Karpas-422 (cell line): ENCODE data around the gene TAF3. TPM values are rescaled to one million over a fixed set of nuclear protein-coding genes. Genes with fewer than 3 reads are reported as not detected.
"Not testable (repeated sequence)": the region's sequence is repeated elsewhere in the genome, so short reads cannot be mapped to it uniquely, and the experiment has no call there.

Experiments
- DNase-seq: peaks from one replicate; pipeline ENCODE4 v3.0.0-alpha.2; 2015
- H2AFZ ChIP-seq: fragments of 200-600 bp; sonication (generic); 2 replicates; pipeline ENCODE4 v1.6.1; 2014; ENCODE audit warnings: antibody characterized with exemption, low read length, mixed read lengths
- H3K27ac ChIP-seq: fragments of 200-600 bp; sonication (generic); 2 replicates; pipeline ENCODE4 v1.5.1; 2014; ENCODE audit warnings: mild to moderate bottlenecking, low read length, moderate library complexity
- H3K27me3 ChIP-seq: fragments of 200-600 bp; sonication (generic); 2 replicates; pipeline ENCODE4 v1.6.1; 2014; ENCODE audit warnings: low read length, mixed read lengths
- H3K36me3 ChIP-seq: fragments of 200-600 bp; sonication (generic); 2 replicates; pipeline ENCODE4 v1.6.1; 2014; ENCODE audit warnings: low read length, mixed read lengths; ENCODE audit not compliant: insufficient read depth
- H3K4me1 ChIP-seq: fragments of 200-600 bp; sonication (generic); 2 replicates; pipeline ENCODE4 v1.6.1; 2014; ENCODE audit warnings: mild to moderate bottlenecking, low read length, mixed read lengths
- H3K4me2 ChIP-seq: fragments of 200-600 bp; sonication (generic); 2 replicates; pipeline ENCODE4 v1.6.1; 2014; ENCODE audit warnings: low read length, low read depth, mild to moderate bottlenecking; ENCODE audit not compliant: poor library complexity, severe bottlenecking
- H3K4me3 ChIP-seq: fragments of 200-600 bp; sonication (generic); 2 replicates; pipeline ENCODE4 v1.5.1; 2014; ENCODE audit warnings: mild to moderate bottlenecking, antibody characterized with exemption, low read length, mixed read lengths
- H3K79me2 ChIP-seq: fragments of 200-600 bp; sonication (generic); 2 replicates; pipeline ENCODE4 v1.6.1; 2014; ENCODE audit warnings: mild to moderate bottlenecking, low read length, mixed read lengths
- H3K9ac ChIP-seq: fragments of 200-600 bp; sonication (generic); 2 replicates; pipeline ENCODE4 v1.6.0; 2014; ENCODE audit warnings: low read length
- H3K9me2 ChIP-seq: fragments of 200-600 bp; sonication (generic), shearing (Covaris generic); replicated peaks from 2 replicates; pipeline ENCODE4 v1.6.0; 2014; ENCODE audit warnings: mild to moderate bottlenecking, low read length, moderate library complexity; ENCODE audit not compliant: insufficient read depth
- H3K9me3 ChIP-seq: fragments of 300-700, 200-600 bp; sonication (generic); 2 replicates; pipeline ENCODE4 v1.6.1; 2014; ENCODE audit warnings: low read length, mixed read lengths
- H4K20me1 ChIP-seq: fragments of 200-600 bp; sonication (generic); 2 replicates; pipeline ENCODE4 v1.6.1; 2014; ENCODE audit warnings: mild to moderate bottlenecking, antibody characterized with exemption, low read length, low read depth; ENCODE audit not compliant: insufficient read depth
- total RNA-seq: library from RNA; depleted of rRNA; stranded (reverse); fragments of >200 nt; shearing (Covaris generic); gene quantifications from 2 replicates; pipeline ENCODE4 v1.2.3, GENCODE V29; 2014; ENCODE audit warnings: low replicate concordance

The TAF3 gene
- total RNA-seq, 1 experiment from 2014 or later = 4.5 TPM

DNA sequence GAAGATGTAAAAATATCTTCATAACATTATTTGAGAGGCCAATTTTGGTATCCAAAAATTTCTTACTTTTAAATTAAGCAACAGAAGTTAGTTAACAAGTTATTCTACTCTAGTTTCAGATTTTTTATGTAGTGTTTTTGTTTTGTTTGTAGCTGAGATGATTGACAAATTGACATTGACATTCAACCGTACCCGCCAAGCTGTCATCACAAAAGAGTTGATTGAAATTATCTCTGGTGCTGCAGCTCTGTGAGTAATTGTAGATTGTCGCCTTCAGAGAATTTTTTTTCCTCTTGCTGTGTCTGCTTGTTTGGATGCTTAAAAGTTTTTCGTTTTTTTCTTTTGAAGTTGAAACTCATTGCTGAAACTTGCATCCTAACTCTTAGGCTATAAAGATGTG lies 15.7 kb upstream of the TAF3 start:
- Histone ChIP-seq H3K79me2 (peaks cover 8% of the 10 kb centered on the region; the same call in 1 of the 2 replicates), H3K9me2 (no peaks in the 10 kb centered on the region), H3K27ac (no peak overlapping the region), H3K36me3 (peaks cover 78% of the 10 kb centered on the region), H3K9me3 (no peaks in the 10 kb centered on the region), H4K20me1 (peaks cover 27% of the 10 kb centered on the region), H3K27me3 (no peaks in the 10 kb centered on the region), H3K4me3 (no peak overlapping the region), H3K9ac (no peak overlapping the region), H3K4me2 (no peak overlapping the region), H2AFZ (no peak overlapping the region), H3K4me1 (no peaks in the 10 kb centered on the region)
- DNase-seq = no peak

DNA sequence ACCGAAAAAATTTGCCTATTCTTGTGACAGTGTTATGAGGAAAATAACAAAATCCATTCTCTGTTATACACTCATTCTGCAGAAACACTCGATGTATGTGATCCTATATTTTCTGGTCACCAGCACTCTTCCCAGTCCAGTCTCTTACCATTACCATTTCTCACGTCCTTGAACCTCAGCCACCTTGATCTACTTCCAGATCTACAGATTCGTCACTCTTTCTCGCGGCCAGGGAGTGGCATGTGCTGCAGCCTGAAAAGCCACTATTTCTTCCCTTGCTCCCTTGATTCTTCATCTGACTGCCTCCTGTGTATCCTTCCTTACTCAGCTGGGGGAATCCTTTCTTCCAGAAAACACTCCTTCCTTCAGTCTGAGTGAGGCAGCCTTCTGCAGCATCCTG lies 14.1 kb upstream of the TAF3 start:
- Histone ChIP-seq H3K27ac (no peak overlapping the region), H3K9me2 (no peaks in the 10 kb centered on the region), H2AFZ (no peak overlapping the region), H3K9me3 (no peaks in the 10 kb centered on the region), H3K36me3 (peaks cover 72% of the 10 kb centered on the region), H3K4me2 (no peak overlapping the region), H3K4me1 (no peaks in the 10 kb centered on the region), H4K20me1 (peaks cover 27% of the 10 kb centered on the region), H3K9ac (no peak overlapping the region), H3K27me3 (no peaks in the 10 kb centered on the region), H3K4me3 (no peak overlapping the region), H3K79me2 (0 out of 2 replicates have a peak, but pooled peaks cover 8% of the 10 kb centered on the region)
- no peak for DNase-seq

DNA sequence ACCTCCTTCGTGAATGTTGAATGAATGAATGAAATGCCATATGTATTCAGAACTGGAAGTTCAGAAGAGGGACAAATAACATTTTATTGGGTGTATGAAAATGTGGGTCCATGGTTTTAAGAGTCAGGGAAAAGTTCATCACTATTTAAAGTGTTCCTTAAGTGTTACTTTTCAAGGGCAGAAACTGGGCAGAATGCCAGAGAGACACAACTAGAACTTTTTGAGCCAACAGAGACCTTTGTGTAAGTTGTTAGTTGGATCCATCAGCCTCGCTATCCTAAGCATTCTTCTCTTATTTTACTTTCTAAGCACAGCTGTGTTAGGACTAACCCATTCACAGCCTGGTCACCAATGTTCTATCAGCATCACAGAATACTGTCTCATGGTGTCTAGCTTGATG lies 13.6 kb upstream of the TAF3 start:
- Histone ChIP-seq H4K20me1 (peaks cover 27% of the 10 kb centered on the region), H2AFZ (no peak overlapping the region), H3K4me2 (no peak overlapping the region), H3K4me1 (no peaks in the 10 kb centered on the region), H3K9me2 (no peaks in the 10 kb centered on the region), H3K27me3 (no peaks in the 10 kb centered on the region), H3K9ac (no peak overlapping the region), H3K27ac (no peak overlapping the region), H3K36me3 (peaks cover 67% of the 10 kb centered on the region), H3K9me3 (no peaks in the 10 kb centered on the region), H3K79me2 (0 out of 2 replicates have a peak, but pooled peaks cover 8% of the 10 kb centered on the region), H3K4me3 (no peak overlapping the region)
- DNase-seq = no peak

DNA sequence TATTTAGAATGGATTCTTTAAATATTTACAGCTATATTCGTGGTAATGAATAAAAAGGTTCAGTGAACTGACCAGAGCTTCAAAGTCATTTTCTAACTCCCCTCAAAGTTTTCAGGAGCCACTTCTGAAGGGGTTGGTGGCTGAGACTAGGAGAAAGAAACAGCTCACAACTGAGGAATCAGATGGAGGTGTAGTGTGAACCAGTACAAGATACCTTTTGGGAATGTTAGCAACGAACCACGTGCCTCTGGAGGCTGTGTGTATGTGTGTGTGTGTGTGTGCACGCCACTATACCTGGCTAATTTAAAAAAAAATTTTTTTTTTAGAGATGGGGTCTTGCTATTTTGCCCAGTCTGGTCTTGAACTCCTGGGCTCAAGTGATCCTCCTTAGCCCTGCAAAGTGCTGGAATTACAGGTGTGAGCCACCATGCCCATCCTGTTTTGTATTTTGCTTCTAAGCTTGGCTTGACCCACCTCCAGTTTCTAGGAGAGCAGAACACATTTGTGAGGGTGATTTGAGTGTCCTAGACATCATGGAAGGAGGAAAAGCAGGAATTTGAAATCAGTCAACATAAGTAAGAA lies 9.5 kb upstream of the TAF3 start:
- Histone ChIP-seq H3K9ac (no peak overlapping the region), H2AFZ (no peak overlapping the region), H3K36me3 (peaks cover 33% of the 10 kb centered on the region), H3K27me3 (no peaks in the 10 kb centered on the region), H3K9me3 (no peaks in the 10 kb centered on the region), H3K4me1 (no peaks in the 10 kb centered on the region), H4K20me1 (peaks cover 15% of the 10 kb centered on the region), H3K9me2 (no peaks in the 10 kb centered on the region), H3K4me2 (no peak overlapping the region), H3K4me3 (no peak overlapping the region), H3K27ac (no peak overlapping the region), H3K79me2 (0 out of 2 replicates have a peak, but pooled peaks cover 6% of the 10 kb centered on the region)
- DNase-seq = no peak

DNA sequence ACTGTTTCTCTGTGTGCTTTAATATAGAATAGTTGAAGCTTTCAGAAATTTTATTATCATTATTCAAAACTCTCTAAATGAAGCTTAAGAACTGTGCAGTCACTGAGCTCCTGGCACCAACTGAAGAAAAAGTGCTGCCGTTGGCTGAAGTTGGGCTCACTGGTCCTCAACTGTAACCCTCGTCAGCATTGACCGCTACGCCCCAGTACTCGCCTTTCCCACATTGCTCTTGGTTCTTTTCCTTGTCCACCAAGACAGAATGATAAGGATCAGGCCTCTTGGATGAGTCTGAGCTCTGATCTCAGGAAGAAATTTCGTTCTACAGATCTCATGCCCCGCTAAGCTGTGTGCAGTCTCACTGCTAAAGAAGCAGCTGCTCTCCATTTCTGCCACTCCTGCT lies 7.9 kb upstream of the TAF3 start:
- Histone ChIP-seq H3K27me3 (no peaks in the 10 kb centered on the region), H3K27ac (no peak overlapping the region), H3K79me2 (no peaks in the 10 kb centered on the region), H3K9me2 (no peaks in the 10 kb centered on the region), H2AFZ (no peak overlapping the region), H3K4me2 (no peak overlapping the region), H4K20me1 (peaks cover 5% of the 10 kb centered on the region; the same call in 1 of the 2 replicates), H3K4me3 (no peak overlapping the region), H3K9ac (no peak overlapping the region), H3K4me1 (no peaks in the 10 kb centered on the region), H3K9me3 (no peaks in the 10 kb centered on the region), H3K36me3 (peaks cover 18% of the 10 kb centered on the region)
- DNase-seq = no peak

DNA sequence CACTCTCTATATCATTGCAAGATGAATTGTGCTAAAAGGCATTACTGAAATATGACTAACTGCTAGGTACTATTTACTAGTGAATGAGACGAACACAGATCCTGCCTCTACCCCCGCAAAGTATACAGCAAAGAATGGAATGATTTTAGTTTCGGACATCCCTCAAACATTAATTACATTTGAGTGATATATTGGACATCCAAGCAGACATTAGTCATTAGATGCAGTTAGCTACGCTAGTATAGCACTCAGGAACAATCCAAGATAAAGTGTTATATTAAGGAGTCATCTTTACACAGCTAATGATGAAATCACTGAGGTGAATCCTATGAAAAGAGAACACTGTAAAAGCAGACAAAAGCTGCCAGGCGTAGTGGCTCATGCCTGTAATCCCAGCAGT lies 7.3 kb upstream of the TAF3 start:
- Histone ChIP-seq H3K9me2 (no peaks in the 10 kb centered on the region), H2AFZ (no peak overlapping the region), H3K9me3 (no peaks in the 10 kb centered on the region), H3K4me3 (no peak overlapping the region), H4K20me1 (peaks cover 5% of the 10 kb centered on the region; the same call in 1 of the 2 replicates), H3K9ac (no peak overlapping the region), H3K4me1 (no peaks in the 10 kb centered on the region), H3K27ac (no peak overlapping the region), H3K79me2 (no peaks in the 10 kb centered on the region), H3K27me3 (no peaks in the 10 kb centered on the region), H3K36me3 (peaks cover 14% of the 10 kb centered on the region), H3K4me2 (no peak overlapping the region)
- no peak for DNase-seq

DNA sequence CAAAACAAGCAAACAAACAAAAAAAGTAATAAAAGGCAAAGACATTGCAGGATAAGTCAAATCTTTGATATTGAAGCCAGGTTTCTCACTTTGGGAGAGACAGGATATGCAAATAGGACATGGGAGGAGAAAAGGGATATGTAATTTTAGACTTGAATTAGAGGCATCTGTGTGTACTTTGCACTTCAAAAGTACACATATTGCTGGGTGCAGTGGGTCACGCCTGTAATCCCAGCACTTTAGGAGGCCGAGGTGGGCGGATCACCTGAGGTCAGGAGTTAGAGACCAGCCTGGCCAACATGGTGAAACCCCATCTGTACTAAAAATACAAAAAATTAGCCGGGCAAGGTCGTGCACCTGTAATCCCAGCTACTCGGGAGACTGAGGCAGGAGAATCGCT lies 6.6 kb upstream of the TAF3 start:
- not testable (repeated sequence) for H3K4me1 ChIP-seq, H3K79me2 ChIP-seq, H3K4me3 ChIP-seq, H3K27ac ChIP-seq, H3K9me2 ChIP-seq, H3K9ac ChIP-seq, H3K4me2 ChIP-seq, H2AFZ ChIP-seq, H3K9me3 ChIP-seq, H4K20me1 ChIP-seq, DNase-seq, H3K27me3 ChIP-seq
- peaks cover 11% of the 10 kb centered on the region for H3K36me3 ChIP-seq

DNA sequence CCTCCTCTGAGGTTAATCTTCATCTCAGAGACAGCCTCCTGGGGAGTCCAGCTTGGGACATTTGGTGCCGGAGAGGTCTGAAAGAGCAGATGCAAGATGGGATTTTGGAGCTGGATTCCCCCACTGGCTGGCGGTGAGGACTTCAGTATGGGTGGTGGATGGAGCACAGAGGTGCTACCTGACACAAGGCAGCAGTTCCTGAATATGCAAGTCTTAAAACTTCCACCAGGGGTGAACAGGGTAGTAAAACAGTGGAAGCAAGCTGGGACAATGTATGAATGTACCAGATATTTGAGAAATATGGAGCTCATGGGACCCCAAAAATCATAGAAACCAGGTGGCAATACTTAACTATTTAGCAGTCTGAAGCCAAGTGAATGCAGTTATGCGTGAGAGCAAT lies 4.8 kb upstream of the TAF3 start:
- Histone ChIP-seq H3K4me3 (no peak overlapping the region), H4K20me1 (no peaks in the 10 kb centered on the region), H3K27ac (no peak overlapping the region), H2AFZ (no peak overlapping the region), H3K79me2 (peaks cover 1% of the 10 kb centered on the region), H3K9ac (no peak overlapping the region), H3K36me3 (no peaks in the 10 kb centered on the region), H3K27me3 (no peaks in the 10 kb centered on the region), H3K9me2 (no peaks in the 10 kb centered on the region), H3K4me2 (no peak overlapping the region), H3K4me1 (peaks cover 9% of the 10 kb centered on the region), H3K9me3 (no peaks in the 10 kb centered on the region)
- peak; percentile 50 for DNase-seq
